ENCODE results near the gene RAB12. TPM values are rescaled to one million over a fixed set of nuclear protein-coding genes. Genes with fewer than 3 reads are reported as not detected.

The RAB12 gene
- total and polyA plus RNA-seq, 2 of the 13 experiments (the other 11 are each of a cell fraction or from before 2014, with no cell fraction given) = 9.5 to 25.3 TPM

- H3K79me2 ChIP-seq (ENCODE audit: insufficient read depth, low read length) = no peaks in the 10 kb centered on the region
- H3K9me3 ChIP-seq (ENCODE audit: low read length) = no peaks in the 10 kb centered on the region; the same call in 1 of the 2 replicates
- no peak overlapping the region for H3K27ac ChIP-seq (ENCODE audit: extremely low read length, insufficient read depth, low read length)
- no peak overlapping the region for H3K4me2 ChIP-seq (ENCODE audit: low read depth, low read length)
- no TSS peak for BruUV-seq (replicated peaks)
- no peak overlapping the region for H3K4me3 ChIP-seq (replicated peaks in 1 of 3; ENCODE audit: insufficient read depth in 1 of 3, low read depth in 2 of 3, low read length in 3 of 3)
- no peaks in the 10 kb centered on the region for H3K36me3 ChIP-seq (replicated peaks in 1 of 2; ENCODE audit: control insufficient read depth in 1 of 2, insufficient read depth in 2 of 2, low read length in 2 of 2)
- H3K9ac ChIP-seq (ENCODE audit: insufficient read depth, low read depth, low read length) = no peak overlapping the region
- H2AFZ ChIP-seq (ENCODE audit: low read length) = no peak overlapping the region
- ChIA-PET POLR2A (no interaction called here), CTCF (ENCODE audit: low intra/inter-chr PET ratio, low total read pairs) (no interaction called here)
- DNase-seq (ENCODE audit: low spot score) (no peak), ATAC-seq (no peak), FAIRE-seq (no peak)
- H3K27me3 ChIP-seq (ENCODE audit: control insufficient read depth in 1 of 2, insufficient read depth in 2 of 2, low read length in 2 of 2) = peaks cover 0 to 2% of the 10 kb centered on the region in 2 experiments; a peak in 1 of 5 replicates
- in situ Hi-C loops (cut with HindIII; ENCODE audit: extremely low pct_ligation_motif_present, low pct_unique_long_range_greater_than_20kb) = no loop called here
- TF ChIP-seq MAFK (conservative IDR thresholded peaks at IDR 0.05 in 1 of 2, IDR thresholded peaks at IDR 0.05 in 1 of 2; ENCODE audit: low read length in 2 of 2) (peak; percentile 17 to 60; a peak in 3 of 4 replicates), ZNF709 (CRISPR knock-in tag; IDR thresholded peaks at IDR 0.05) (no peak)
- no peaks in the 10 kb centered on the region for H3K4me1 ChIP-seq (ENCODE audit: insufficient read depth, low read length)
- no peaks in the 10 kb centered on the region for H4K20me1 ChIP-seq (ENCODE audit: insufficient read depth, low read length)
- WGBS (ENCODE audit: low lambda C conversion rate) = 58% methylated on average over 4 of the region's 4 CpGs
- intact Hi-C loops (cut with micrococcal nuclease; ENCODE audit: unreplicated experiment) = no loop called here
These were observed 65.8 kb downstream of the RAB12 start for GRCh38 chr18:8675057-8675456.

DNA sequence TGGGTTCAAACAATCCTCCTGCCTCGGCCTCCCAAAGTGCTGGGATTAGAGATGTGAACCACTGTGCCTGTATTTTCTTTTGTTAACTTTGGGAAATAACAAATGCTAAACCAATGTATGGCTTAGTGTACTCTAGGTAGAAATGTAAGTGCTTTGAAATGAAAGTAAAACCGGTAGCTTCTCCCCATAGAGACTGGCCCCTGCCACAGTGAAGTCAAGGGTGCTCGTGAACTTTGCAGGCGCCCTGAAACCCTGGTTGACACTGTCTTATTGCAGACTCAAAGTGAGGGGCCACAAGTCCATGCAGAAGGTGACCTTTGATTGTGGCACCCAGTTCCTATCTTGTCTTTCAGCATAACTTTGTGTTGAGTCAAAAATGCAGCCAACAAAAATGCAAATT is 72.0 kb downstream of the RAB12 start:
- H3K4me2 ChIP-seq (ENCODE audit: low read depth, low read length) = peak overlapping the region; percentile 32; the same call in 1 of the 2 replicates
- WGBS (ENCODE audit: low lambda C conversion rate) = 10% methylated on average over 4 of the region's 4 CpGs
- CTCF ChIA-PET (ENCODE audit: low intra/inter-chr PET ratio, low total read pairs) = no interaction called here
- no peak overlapping the region for H2AFZ ChIP-seq (ENCODE audit: low read length)
- H3K79me2 ChIP-seq (ENCODE audit: insufficient read depth, low read length) = no peaks in the 10 kb centered on the region
- POLR2A ChIA-PET = no interaction called here
- no TSS peak for BruUV-seq (replicated peaks)
- H3K9me3 ChIP-seq (ENCODE audit: low read length) = no peaks in the 10 kb centered on the region
- DNase-seq (ENCODE audit: low spot score) (no peak), ATAC-seq (no peak; the same call in 2 of the 3 replicates), FAIRE-seq (no peak)
- H3K9ac ChIP-seq (ENCODE audit: insufficient read depth, low read depth, low read length) = no peak overlapping the region
- H3K4me1 ChIP-seq (ENCODE audit: insufficient read depth, low read length) = no peaks in the 10 kb centered on the region
- H3K27ac ChIP-seq (ENCODE audit: extremely low read length, insufficient read depth, low read length) = no peak overlapping the region
- no peak overlapping the region for H3K4me3 ChIP-seq (replicated peaks in 1 of 3; ENCODE audit: insufficient read depth in 1 of 3, low read depth in 2 of 3, low read length in 3 of 3)
- intact Hi-C loops (cut with micrococcal nuclease; ENCODE audit: unreplicated experiment) (no loop called here), in situ Hi-C loops (cut with HindIII; ENCODE audit: extremely low pct_ligation_motif_present, low pct_unique_long_range_greater_than_20kb) (no loop called here)
- no peaks in the 10 kb centered on the region for H3K36me3 ChIP-seq (replicated peaks in 1 of 2; ENCODE audit: control insufficient read depth in 1 of 2, insufficient read depth in 2 of 2, low read length in 2 of 2)
- H4K20me1 ChIP-seq (ENCODE audit: insufficient read depth, low read length) = no peaks in the 10 kb centered on the region
- H3K27me3 ChIP-seq (ENCODE audit: control insufficient read depth in 1 of 2, insufficient read depth in 2 of 2, low read length in 2 of 2) = no peaks in the 10 kb centered on the region
- no peak for TF ChIP-seq MED8 (CRISPR knock-in tag; IDR thresholded peaks at IDR 0.05; ENCODE audit: insufficient replicate concordance)
- TF ChIP-seq, protein P1, sequence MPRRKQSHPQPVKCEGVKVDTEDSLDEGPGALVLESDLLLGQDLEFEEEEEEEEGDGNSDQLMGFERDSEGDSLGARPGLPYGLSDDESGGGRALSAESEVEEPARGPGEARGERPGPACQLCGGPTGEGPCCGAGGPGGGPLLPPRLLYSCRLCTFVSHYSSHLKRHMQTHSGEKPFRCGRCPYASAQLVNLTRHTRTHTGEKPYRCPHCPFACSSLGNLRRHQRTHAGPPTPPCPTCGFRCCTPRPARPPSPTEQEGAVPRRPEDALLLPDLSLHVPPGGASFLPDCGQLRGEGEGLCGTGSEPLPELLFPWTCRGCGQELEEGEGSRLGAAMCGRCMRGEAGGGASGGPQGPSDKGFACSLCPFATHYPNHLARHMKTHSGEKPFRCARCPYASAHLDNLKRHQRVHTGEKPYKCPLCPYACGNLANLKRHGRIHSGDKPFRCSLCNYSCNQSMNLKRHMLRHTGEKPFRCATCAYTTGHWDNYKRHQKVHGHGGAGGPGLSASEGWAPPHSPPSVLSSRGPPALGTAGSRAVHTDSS (CRISPR knock-in tag; conservative IDR thresholded peaks at IDR 0.05) = no peak
- no peak for TF ChIP-seq MZF1 (CRISPR knock-in tag; IDR thresholded peaks at IDR 0.05; ENCODE audit: borderline replicate concordance)
- TF ChIP-seq, protein P2, sequence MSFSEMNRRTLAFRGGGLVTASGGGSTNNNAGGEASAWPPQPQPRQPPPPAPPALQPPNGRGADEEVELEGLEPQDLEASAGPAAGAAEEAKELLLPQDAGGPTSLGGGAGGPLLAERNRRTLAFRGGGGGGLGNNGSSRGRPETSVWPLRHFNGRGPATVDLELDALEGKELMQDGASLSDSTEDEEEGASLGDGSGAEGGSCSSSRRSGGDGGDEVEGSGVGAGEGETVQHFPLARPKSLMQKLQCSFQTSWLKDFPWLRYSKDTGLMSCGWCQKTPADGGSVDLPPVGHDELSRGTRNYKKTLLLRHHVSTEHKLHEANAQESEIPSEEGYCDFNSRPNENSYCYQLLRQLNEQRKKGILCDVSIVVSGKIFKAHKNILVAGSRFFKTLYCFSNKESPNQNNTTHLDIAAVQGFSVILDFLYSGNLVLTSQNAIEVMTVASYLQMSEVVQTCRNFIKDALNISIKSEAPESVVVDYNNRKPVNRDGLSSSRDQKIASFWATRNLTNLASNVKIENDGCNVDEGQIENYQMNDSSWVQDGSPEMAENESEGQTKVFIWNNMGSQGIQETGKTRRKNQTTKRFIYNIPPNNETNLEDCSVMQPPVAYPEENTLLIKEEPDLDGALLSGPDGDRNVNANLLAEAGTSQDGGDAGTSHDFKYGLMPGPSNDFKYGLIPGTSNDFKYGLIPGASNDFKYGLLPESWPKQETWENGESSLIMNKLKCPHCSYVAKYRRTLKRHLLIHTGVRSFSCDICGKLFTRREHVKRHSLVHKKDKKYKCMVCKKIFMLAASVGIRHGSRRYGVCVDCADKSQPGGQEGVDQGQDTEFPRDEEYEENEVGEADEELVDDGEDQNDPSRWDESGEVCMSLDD (CRISPR knock-in tag; IDR thresholded peaks at IDR 0.05; ENCODE audit: borderline replicate concordance) = no peak
- TF ChIP-seq MYPOP (CRISPR knock-in tag; IDR thresholded peaks at IDR 0.05) = no peak
- no peak for TF ChIP-seq ELF4 (CRISPR knock-in tag; IDR thresholded peaks at IDR 0.05; ENCODE audit: borderline replicate concordance)
- no peak for TF ChIP-seq PAF1 (CRISPR knock-in tag; IDR thresholded peaks at IDR 0.05)
- TF ChIP-seq KDM5B (CRISPR knock-in tag; IDR thresholded peaks at IDR 0.05; ENCODE audit: borderline replicate concordance) = no peak
- no peak for TF ChIP-seq ZNF20 (CRISPR knock-in tag; IDR thresholded peaks at IDR 0.05)
- no peak for TF ChIP-seq NKX3-1 (CRISPR knock-in tag; IDR thresholded peaks at IDR 0.05)
- no peak for TF ChIP-seq ZNF282 (IDR thresholded peaks at IDR 0.05; ENCODE audit: partially characterized antibody)

Data from HepG2 (cell line).